Measurements from ENCODE around the gene ZFY. TPM values are rescaled to one million over a fixed set of nuclear protein-coding genes. Genes with fewer than 3 reads are reported as not detected.

ZFY gene
- total RNA-seq: not detected in 2 replicates
- not detected in 2 replicates for polyA plus RNA-seq

DNA sequence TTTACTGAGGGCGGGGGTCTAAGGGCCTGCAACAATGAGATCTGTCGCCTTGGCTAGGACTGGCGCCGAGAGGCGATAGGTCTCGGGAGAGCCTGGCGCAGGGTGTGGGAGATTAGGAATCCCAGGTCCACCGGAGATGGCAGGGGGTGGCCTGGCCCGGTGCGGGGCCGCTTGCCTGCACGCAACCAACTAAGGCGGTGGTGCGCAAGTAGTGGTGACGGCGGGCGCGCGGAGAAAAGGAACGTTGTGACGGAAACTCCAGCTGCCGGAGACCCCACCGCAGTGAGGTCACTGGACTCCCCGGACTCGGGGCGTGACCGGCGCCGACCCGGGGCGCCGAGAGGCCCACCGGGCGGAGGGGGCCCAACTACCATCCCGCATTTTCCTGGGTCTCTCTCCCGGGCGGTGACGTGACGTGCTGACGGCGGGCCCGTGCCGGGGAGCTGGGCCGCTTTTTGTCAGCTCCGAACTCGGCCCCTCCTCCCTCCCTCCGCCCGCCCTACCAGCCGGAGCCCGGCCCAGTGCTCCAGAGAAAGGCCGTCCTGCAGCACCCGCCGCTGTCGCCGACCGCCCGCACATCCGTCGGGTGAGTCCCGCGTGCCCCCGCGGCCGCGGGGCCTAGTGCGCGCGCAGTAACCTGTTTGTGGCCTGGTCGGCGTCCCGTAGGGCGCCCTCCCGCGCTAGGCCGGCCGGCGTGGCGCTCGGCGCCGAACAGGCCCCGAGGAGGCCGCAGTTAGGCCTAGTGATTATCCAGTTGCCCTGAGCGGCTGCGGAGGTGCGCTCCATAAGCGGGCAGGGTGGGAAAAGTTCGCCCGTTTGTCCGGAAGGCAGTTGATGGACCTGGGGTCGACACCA is at the start of gene ZFY:
Gene ZFY (plus strand): TSS at position 521 of the 855 bp plus-strand sequence. CDS start 18,556 bp downstream, outside the sequence.
- Histone ChIP-seq H2AFZ (no peak within 1 kb of the TSS), H3K27ac (no peak within 1 kb of the TSS), H3K9me3 (ENCODE audit: low read depth) (no peaks in the 10 kb centered on the region), H3K4me3 (no peak within 1 kb of the TSS), H3K27me3 (no peaks in the 10 kb centered on the region), H3K36me3 (replicated peaks; ENCODE audit: insufficient read depth, low read depth) (no peaks in the 10 kb centered on the region), H3K4me1 (ENCODE audit: insufficient read depth) (no peaks in the 10 kb centered on the region), H3K9me2 (replicated peaks; ENCODE audit: insufficient read depth) (no peaks in the 10 kb centered on the region), H3K4me2 (no peak within 1 kb of the TSS), H3K79me2 (no peaks in the 10 kb centered on the region), H4K20me1 (ENCODE audit: insufficient read depth, poor library complexity, severe bottlenecking) (no peaks in the 10 kb centered on the region)
- WGBS (ENCODE audit: low lambda C conversion rate, missing lambda C conversion rate): no CpG with 5 or more reads among the region's 91 CpGs
- TF ChIP-seq CTCF (IDR thresholded peaks at IDR 0.05; ENCODE audit: poor library complexity) (no peak), EZH2phosphoT487 (IDR thresholded peaks at IDR 0.05; ENCODE audit: low read depth, severe bottlenecking, unreplicated experiment) (no peak), EZH2 (IDR thresholded peaks at IDR 0.05; ENCODE audit: borderline replicate concordance) (no peak)
- DNase-seq (ENCODE audit: low spot score): no peak

GRCh38 chrY:2885880-2886279 is 49.3 kb upstream of the ZFY start:
- WGBS (ENCODE audit: low lambda C conversion rate, missing lambda C conversion rate): no CpG with 5 or more reads among the region's 3 CpGs
- Histone ChIP-seq H3K4me2 (no peak overlapping the region), H3K9me2 (replicated peaks; ENCODE audit: insufficient read depth) (no peaks in the 10 kb centered on the region), H3K9me3 (ENCODE audit: low read depth) (no peaks in the 10 kb centered on the region), H3K79me2 (no peaks in the 10 kb centered on the region), H2AFZ (no peak overlapping the region), H3K36me3 (replicated peaks; ENCODE audit: insufficient read depth, low read depth) (no peaks in the 10 kb centered on the region), H3K4me1 (ENCODE audit: insufficient read depth) (no peaks in the 10 kb centered on the region), H3K27me3 (no peaks in the 10 kb centered on the region), H4K20me1 (ENCODE audit: insufficient read depth, poor library complexity, severe bottlenecking) (no peaks in the 10 kb centered on the region), H3K4me3 (no peak overlapping the region), H3K27ac (no peak overlapping the region)
- DNase-seq (ENCODE audit: low spot score): no peak
- no peak for TF ChIP-seq EZH2 (IDR thresholded peaks at IDR 0.05; ENCODE audit: borderline replicate concordance)
- TF ChIP-seq CTCF (IDR thresholded peaks at IDR 0.05; ENCODE audit: poor library complexity): no peak
- TF ChIP-seq EZH2phosphoT487 (IDR thresholded peaks at IDR 0.05; ENCODE audit: low read depth, severe bottlenecking, unreplicated experiment): no peak

- no peak for TF ChIP-seq EZH2phosphoT487 (IDR thresholded peaks at IDR 0.05; ENCODE audit: low read depth, severe bottlenecking, unreplicated experiment)
- no peak for TF ChIP-seq CTCF (IDR thresholded peaks at IDR 0.05; ENCODE audit: poor library complexity)
- no peak for TF ChIP-seq EZH2 (IDR thresholded peaks at IDR 0.05; ENCODE audit: borderline replicate concordance)
- no peaks in the 10 kb centered on the region for H3K9me2 ChIP-seq (replicated peaks; ENCODE audit: insufficient read depth)
- H3K4me3 ChIP-seq: no peak overlapping the region
- H3K27ac ChIP-seq: no peak overlapping the region
- H3K4me2 ChIP-seq: no peak overlapping the region
- WGBS (ENCODE audit: low lambda C conversion rate, missing lambda C conversion rate): no CpG with 5 or more reads among the region's 5 CpGs
- no peaks in the 10 kb centered on the region for H3K27me3 ChIP-seq
- no peaks in the 10 kb centered on the region for H3K36me3 ChIP-seq (replicated peaks; ENCODE audit: insufficient read depth, low read depth)
- H3K79me2 ChIP-seq: no peaks in the 10 kb centered on the region
- no peaks in the 10 kb centered on the region for H3K9me3 ChIP-seq (ENCODE audit: low read depth)
- H4K20me1 ChIP-seq (ENCODE audit: insufficient read depth, poor library complexity, severe bottlenecking): no peaks in the 10 kb centered on the region
- H2AFZ ChIP-seq: no peak overlapping the region
- no peak for DNase-seq (ENCODE audit: low spot score)
- H3K4me1 ChIP-seq (ENCODE audit: insufficient read depth): no peaks in the 10 kb centered on the region
Measured at GRCh38 chrY:2887386-2887785, 47.8 kb upstream of the ZFY start.
